Central memory CD8-positive, alpha-beta T cell (primary cell): ENCODE measurements around the gene FIGNL2.
A peak's percentile ranks its signal among the peaks of the same experiment; 100 is the strongest.
"Not testable (repeated sequence)": the region's sequence is repeated elsewhere in the genome, so short reads cannot be mapped to it uniquely, and the experiment has no call there.

Source experiments
- ATAC-seq: fragments of 150-1000 bp; cut with Tn5 transposase; replicated peaks from 2 replicates; pipeline ENCODE4 v1.10.0; 2022; ENCODE audit warnings: mild to moderate bottlenecking, moderate FRiP score, moderate number of reproducible peaks; ENCODE audit not compliant: poor library complexity, severe bottlenecking; ENCODE audit errors: extremely low read depth
- DNase-seq, 2 donors: peaks; one replicate each; pipeline ENCODE4 v3.0.0; 2021; ENCODE audit warnings: low spot score in 2 of 2
- H3K27ac Mint-ChIP-seq: one replicate; pipeline ENCODE4 v1.8.0; 2022; ENCODE audit warnings: low read depth, mild to moderate bottlenecking, moderate library complexity, mixed read lengths
- H3K27me3 Mint-ChIP-seq: one replicate; pipeline ENCODE4 v1.8.0; 2022; ENCODE audit warnings: mixed read lengths
- H3K36me3 Mint-ChIP-seq: one replicate; pipeline ENCODE4 v1.8.0; 2022; ENCODE audit warnings: mild to moderate bottlenecking, moderate library complexity, mixed read lengths; ENCODE audit not compliant: insufficient read depth
- H3K4me1 Mint-ChIP-seq: one replicate; pipeline ENCODE4 v1.8.0; 2022; ENCODE audit warnings: mixed read lengths
- H3K4me3 Mint-ChIP-seq: one replicate; pipeline ENCODE4 v1.8.0; 2022; ENCODE audit warnings: mild to moderate bottlenecking, moderate library complexity, mixed read lengths
- H3K9me3 Mint-ChIP-seq: one replicate; pipeline ENCODE4 v1.8.0; 2022; ENCODE audit warnings: mixed read lengths

Gene FIGNL2

DNA sequence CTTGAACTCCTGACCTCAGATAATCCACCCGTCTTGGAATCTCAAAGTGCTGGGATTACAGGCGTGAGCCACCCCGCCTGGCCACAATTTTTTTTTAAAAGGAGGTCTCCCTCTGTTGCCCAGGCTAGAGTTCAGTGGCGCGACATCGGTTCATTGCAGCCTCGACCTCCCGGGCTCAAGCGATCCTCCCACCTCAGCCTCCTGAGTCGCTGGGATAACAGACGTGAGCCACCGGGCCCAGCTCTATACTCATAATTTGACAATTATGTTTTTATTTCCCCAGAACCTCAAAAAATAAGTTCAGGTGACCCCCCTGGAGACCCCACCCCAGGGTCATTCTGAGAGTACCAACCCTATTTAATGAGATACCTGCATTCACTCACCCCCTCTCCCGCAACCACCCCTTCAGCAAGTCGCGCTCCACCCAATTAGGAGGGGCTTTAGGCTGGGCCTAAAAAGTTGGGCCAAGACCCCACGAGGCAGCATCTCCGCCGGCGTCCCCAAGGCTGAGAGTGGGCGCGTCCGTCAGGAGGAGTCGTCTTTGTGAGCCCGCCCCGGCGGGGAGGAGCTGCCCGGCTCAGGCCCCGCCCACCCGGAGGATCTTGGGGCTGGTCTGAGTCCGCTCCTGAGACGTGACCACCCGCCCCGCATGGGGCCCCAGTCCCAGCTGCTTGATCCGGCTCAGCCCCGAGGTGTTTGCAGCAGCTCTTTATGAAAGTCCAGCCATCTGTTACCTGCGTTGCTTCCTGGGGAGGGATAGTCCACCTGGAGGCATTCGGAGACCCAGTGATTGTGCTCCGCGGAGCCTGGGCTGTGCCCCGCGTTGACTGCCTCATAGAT, 39.2 kb upstream of the FIGNL2 start, which contains the start of gene ANKRD33:
ANKRD33 (plus strand) TSS at position 628 of the 840 bp plus-strand sequence; CDS start at position 712, 84 bp downstream.
- Mint-ChIP-seq H3K4me1 (peaks cover 10% of the 10 kb centered on the region), H3K4me3 (no peak within 1 kb of the TSS), H3K9me3 (no peaks in the 10 kb centered on the region), H3K27me3 (peaks cover 8% of the 10 kb centered on the region), H3K27ac (no peak within 1 kb of the TSS), H3K36me3 (peaks cover 2% of the 10 kb centered on the region)
- ATAC-seq, result no peak
- DNase-seq, result no peak

DNA sequence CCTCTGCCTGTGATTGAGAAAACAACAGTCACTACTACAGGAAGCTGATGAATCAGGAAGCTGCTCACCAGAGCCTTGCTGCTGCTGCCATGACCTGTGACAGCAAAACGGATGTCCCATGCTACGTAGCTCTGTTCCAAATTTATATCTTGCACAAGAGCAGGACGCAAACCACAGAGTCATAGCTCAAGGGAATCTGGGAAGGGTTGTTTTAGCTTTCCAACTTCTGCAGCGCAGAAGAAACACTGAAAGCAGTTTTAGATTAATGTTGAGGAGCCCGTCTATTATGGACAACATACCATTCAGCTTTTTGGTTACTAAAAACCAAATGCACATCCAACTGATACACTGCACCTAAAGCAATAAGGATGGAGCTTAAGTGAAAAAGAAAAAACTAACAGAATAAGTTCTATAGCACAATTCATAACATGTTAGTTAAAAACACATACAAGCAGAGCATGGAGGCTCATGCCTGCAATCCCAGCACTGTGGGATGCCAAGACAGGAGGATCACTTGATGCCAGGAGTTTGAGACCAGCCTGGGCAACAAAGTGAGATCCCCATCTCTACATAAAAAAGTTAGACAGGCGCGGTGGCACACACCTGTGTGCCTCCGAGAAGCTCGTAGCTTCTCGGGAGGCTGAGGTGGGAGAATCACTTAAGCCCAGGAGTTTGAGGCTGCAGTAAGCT, 37.6 kb upstream of the FIGNL2 start:
- ATAC-seq (peak; percentile 95), DNase-seq (no peak)
- Mint-ChIP-seq H3K27ac (no peak overlapping the region), H3K4me1 (peaks cover 10% of the 10 kb centered on the region), H3K4me3 (peak overlapping the region; percentile 46), H3K27me3 (peaks cover 8% of the 10 kb centered on the region), H3K9me3 (no peaks in the 10 kb centered on the region), H3K36me3 (peaks cover 2% of the 10 kb centered on the region)

DNA sequence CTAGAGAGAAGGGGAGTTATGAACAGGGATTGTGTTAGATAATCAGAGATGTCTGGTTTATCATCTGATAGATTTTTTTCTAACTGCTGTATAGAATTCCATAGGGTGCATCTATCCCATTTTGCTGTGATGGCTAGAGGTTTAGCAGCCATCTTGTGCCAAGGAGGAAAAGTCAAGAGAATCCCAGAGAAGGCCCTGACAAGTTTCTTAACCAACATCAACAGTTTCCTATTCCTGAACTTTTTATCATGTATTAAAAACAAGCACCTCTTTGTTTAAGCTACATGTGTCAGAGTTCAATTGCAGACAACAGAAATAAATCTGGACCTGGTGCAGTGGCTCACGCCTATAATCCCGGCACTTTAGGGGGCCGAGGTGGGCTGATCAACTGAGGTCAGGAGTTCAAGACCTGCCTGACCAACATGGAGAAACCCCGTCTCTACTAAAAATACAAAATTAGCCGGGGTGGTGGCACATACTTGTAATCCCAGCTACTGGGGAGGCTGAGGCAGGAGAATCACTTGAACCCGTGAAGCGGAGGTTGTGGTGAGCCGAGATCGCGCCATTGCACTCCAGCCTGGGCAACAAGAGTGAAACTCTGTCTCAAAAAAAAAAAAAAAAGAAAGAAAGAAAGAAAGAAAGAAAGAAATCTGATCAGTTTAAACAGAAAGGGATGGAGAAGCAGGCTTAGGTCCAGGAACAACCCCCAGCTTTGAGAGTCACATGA, 36.9 kb upstream of the FIGNL2 start:
- H3K27me3 Mint-ChIP-seq, DNase-seq, H3K36me3 Mint-ChIP-seq, H3K27ac Mint-ChIP-seq, H3K9me3 Mint-ChIP-seq, ATAC-seq, H3K4me1 Mint-ChIP-seq: not testable (repeated sequence)
- peak overlapping the region; percentile 46 for H3K4me3 Mint-ChIP-seq

DNA sequence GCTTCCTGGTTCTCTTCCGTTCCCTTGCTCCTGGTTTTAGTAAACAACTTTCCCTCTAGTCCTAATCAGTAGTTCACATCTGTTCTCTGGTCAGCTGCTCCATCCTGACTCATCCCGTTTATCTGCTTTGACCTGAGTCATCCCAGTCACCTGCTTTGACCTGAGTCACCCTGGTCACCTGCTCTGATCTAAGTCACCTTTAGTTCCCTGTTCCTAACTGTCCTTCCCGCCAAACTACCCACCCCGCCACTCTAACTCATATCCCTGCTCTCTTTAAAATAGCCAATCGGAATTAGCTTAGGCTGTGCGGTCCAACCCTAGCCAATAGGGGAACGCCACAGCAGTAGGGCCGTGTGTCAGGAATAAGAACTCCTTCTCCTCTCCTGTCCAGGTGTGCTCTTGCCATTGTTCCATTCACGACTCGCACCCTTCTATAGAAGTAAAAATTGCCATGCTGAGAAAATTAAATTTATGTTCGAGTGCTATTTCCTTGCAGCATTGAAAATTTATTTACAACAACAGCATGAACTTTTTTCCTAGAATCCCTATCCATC, 36.2 kb upstream of the FIGNL2 start:
- ATAC-seq, result no peak
- H3K27ac Mint-ChIP-seq, result no peak overlapping the region
- peaks cover 2% of the 10 kb centered on the region for H3K36me3 Mint-ChIP-seq
- H3K4me1 Mint-ChIP-seq, result peaks cover 10% of the 10 kb centered on the region
- H3K9me3 Mint-ChIP-seq, result no peaks in the 10 kb centered on the region
- H3K4me3 Mint-ChIP-seq, result no peak overlapping the region
- H3K27me3 Mint-ChIP-seq, result peaks cover 8% of the 10 kb centered on the region
- DNase-seq, result no peak

DNA sequence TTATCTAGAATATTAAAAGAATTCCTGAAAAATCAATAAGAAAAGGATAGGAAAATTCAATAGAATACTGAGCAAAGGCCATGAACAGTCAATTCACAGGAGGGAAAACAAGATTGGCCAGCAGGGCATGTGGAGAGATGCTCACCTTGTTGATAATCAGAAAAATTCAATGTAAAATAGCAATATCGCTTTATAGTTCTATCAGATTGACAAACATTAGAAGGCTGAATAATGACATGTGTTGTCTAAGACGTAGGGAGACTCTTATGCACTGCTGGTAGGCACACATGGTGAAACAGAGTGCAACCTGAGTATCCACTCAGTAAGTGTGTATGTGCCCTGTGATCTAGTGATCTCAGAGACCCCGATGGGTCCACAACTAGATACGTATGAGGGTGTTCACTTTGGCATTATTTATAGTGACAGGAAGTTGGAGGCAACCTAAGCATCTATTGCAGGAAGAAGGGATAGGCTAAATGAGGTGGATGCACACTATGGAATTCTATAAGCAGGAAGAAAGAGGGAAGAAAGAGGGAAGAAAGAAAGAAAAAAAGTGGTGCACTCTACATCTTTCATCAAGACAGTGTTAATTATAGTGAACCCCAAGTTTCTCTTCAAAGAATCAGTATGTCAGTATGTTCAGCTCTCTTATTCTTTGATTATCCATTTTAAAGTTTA, 35.6 kb upstream of the FIGNL2 start:
- ATAC-seq (no peak), DNase-seq (no peak)
- Mint-ChIP-seq H3K27ac (no peak overlapping the region), H3K36me3 (peaks cover 2% of the 10 kb centered on the region), H3K9me3 (no peaks in the 10 kb centered on the region), H3K4me3 (no peak overlapping the region), H3K27me3 (peaks cover 14% of the 10 kb centered on the region), H3K4me1 (peaks cover 10% of the 10 kb centered on the region)

DNA sequence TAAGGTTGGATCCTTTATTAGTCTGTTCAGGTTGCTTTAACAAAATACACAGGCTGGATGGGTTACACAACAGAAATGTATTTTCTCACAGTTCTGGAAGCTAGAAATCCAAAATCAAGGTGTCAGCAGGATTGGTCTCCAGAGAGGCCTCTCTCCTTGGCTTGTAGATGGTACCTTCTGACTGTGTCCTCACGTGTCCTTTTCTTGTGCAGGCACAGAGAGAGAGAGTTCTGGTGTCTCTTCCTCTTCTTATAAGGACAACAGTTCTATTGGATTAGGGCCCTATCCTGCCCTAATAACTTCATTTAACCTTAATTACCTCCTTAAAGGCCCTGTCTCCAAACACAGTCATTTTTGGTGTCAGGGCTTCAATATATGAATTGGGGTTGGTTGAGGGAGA, 34.8 kb upstream of the FIGNL2 start:
- DNase-seq, result no peak
- H3K27ac Mint-ChIP-seq, result no peak overlapping the region
- H3K27me3 Mint-ChIP-seq, result peaks cover 13% of the 10 kb centered on the region
- H3K4me1 Mint-ChIP-seq, result peaks cover 10% of the 10 kb centered on the region
- no peak for ATAC-seq
- H3K9me3 Mint-ChIP-seq, result no peaks in the 10 kb centered on the region
- H3K36me3 Mint-ChIP-seq, result peaks cover 2% of the 10 kb centered on the region
- no peak overlapping the region for H3K4me3 Mint-ChIP-seq

GRCh38 chr12:51879102-51879501, 30.6 kb upstream of the FIGNL2 start:
- no peak for DNase-seq
- Mint-ChIP-seq H3K27ac (no peak overlapping the region), H3K4me3 (no peak overlapping the region), H3K4me1 (no peaks in the 10 kb centered on the region), H3K9me3 (no peaks in the 10 kb centered on the region), H3K36me3 (no peaks in the 10 kb centered on the region), H3K27me3 (peaks cover 10% of the 10 kb centered on the region)
- no peak for ATAC-seq

- Mint-ChIP-seq H3K4me3 (no peak overlapping the region), H3K4me1 (peaks cover 7% of the 10 kb centered on the region), H3K27ac (no peak overlapping the region), H3K9me3 (no peaks in the 10 kb centered on the region), H3K27me3 (peaks cover 31% of the 10 kb centered on the region), H3K36me3 (no peaks in the 10 kb centered on the region)
- no peak for DNase-seq
- ATAC-seq, result no peak
Observed at GRCh38 chr12:51874486-51874885, 26.0 kb upstream of the FIGNL2 start.

GRCh38 chr12:51874000-51874399, 25.5 kb upstream of the FIGNL2 start:
- Mint-ChIP-seq H3K9me3 (no peaks in the 10 kb centered on the region), H3K4me3 (no peak overlapping the region), H3K27me3 (peaks cover 31% of the 10 kb centered on the region), H3K27ac (no peak overlapping the region), H3K4me1 (peaks cover 7% of the 10 kb centered on the region), H3K36me3 (peaks cover under 1% of the 10 kb centered on the region)
- no peak for DNase-seq
- ATAC-seq, result no peak

- DNase-seq, result no peak
- no peak overlapping the region for H3K27ac Mint-ChIP-seq
- no peaks in the 10 kb centered on the region for H3K9me3 Mint-ChIP-seq
- H3K36me3 Mint-ChIP-seq, result peaks cover 3% of the 10 kb centered on the region
- peaks cover 35% of the 10 kb centered on the region for H3K27me3 Mint-ChIP-seq
- ATAC-seq, result no peak
- peaks cover 7% of the 10 kb centered on the region for H3K4me1 Mint-ChIP-seq
- no peak overlapping the region for H3K4me3 Mint-ChIP-seq
Observed at GRCh38 chr12:51873251-51873994, 24.9 kb upstream of the FIGNL2 start.

GRCh38 chr12:51872689-51872981, 24.1 kb upstream of the FIGNL2 start:
- ATAC-seq (no peak), DNase-seq (no peak)
- H3K4me1 Mint-ChIP-seq, result peaks cover 7% of the 10 kb centered on the region
- no peaks in the 10 kb centered on the region for H3K9me3 Mint-ChIP-seq
- H3K36me3 Mint-ChIP-seq, result peaks cover 3% of the 10 kb centered on the region
- H3K27ac Mint-ChIP-seq, result no peak overlapping the region
- peaks cover 43% of the 10 kb centered on the region for H3K27me3 Mint-ChIP-seq
- no peak overlapping the region for H3K4me3 Mint-ChIP-seq
